Peyer's patch (tissue), 4 donors: ENCODE data around the gene FMO5. TPM values are rescaled to one million over a fixed set of nuclear protein-coding genes. Genes with fewer than 3 reads are reported as not detected.
"Not testable (repeated sequence)": the region's sequence is repeated elsewhere in the genome, so short reads cannot be mapped to it uniquely, and the experiment has no call there.

ENCODE experiments used
- DNase-seq, 3 donors: peaks; one replicate each; pipeline ENCODE4 v3.0.0-alpha.2; 2017 to 2019
- H3K27ac ChIP-seq, 4 donors: fragments of 200-600 bp; sonication (generic); one replicate each; pipeline ENCODE4 v1.5.1; 2016 to 2019
- H3K27me3 ChIP-seq, 2 donors: fragments of 200-600 bp; sonication (generic); one replicate each; pipeline ENCODE4 v1.5.1; 2019
- H3K36me3 ChIP-seq, 3 donors: fragments of 200-600 bp; sonication (generic); one replicate each; pipeline ENCODE4 v1.5.1; 2016 to 2019
- H3K4me1 ChIP-seq, 4 donors: fragments of 200-600 bp; sonication (generic); one replicate each; pipeline ENCODE4 v1.5.1; 2016 to 2019
- H3K4me3 ChIP-seq, 4 donors: fragments of 200-600 bp; sonication (generic); 1 replicate in 3 of 4; 2 replicates in 1 of 4; pipeline ENCODE4 v1.5.1; 2016 to 2019; ENCODE audit warnings: mild to moderate bottlenecking in 1 of 4
- H3K9me3 ChIP-seq, 4 donors: fragments of 200-600 bp; sonication (generic); one replicate each; pipeline ENCODE4 v1.5.1; 2016 to 2019; ENCODE audit warnings: mild to moderate bottlenecking in 1 of 4
- POLR2A ChIP-seq, 2 donors: fragments of 450-650 bp; IDR thresholded peaks; one replicate each; pipeline ENCODE4 v1.5.1; 2017; ENCODE audit warnings: antibody characterized with exemption in 2 of 2, mild to moderate bottlenecking in 2 of 2, moderate library complexity in 2 of 2
- total RNA-seq, 4 donors: library from RNA; depleted of rRNA; stranded (reverse); fragments of >200 nt; gene quantifications; one replicate each; pipeline ENCODE4 v1.1.0, GENCODE V29; 2016
- TF ChIP-seq, protein P1 (sequence below), 6 experiments: fragments of 450-650 bp in 4 of 6; fragments of 200-600 bp in 2 of 6; sonication (generic) in 1 of 6; IDR thresholded peaks; one replicate each; pipeline ENCODE4 v1.5.1; 2017 to 2019; ENCODE audit warnings: antibody characterized with exemption in 6 of 6, mild to moderate bottlenecking in 3 of 6, moderate library complexity in 1 of 6

The FMO5 gene
- total RNA-seq, 4 donors from 2014 or later, result 31.4 to 156 (median 127) TPM

GRCh38 chr1:147208619-147209018 lies 16.5 kb downstream of the FMO5 start:
- TF ChIP-seq POLR2A (IDR thresholded peaks at IDR 0.05), result no peak
- TF ChIP-seq, protein P1, sequence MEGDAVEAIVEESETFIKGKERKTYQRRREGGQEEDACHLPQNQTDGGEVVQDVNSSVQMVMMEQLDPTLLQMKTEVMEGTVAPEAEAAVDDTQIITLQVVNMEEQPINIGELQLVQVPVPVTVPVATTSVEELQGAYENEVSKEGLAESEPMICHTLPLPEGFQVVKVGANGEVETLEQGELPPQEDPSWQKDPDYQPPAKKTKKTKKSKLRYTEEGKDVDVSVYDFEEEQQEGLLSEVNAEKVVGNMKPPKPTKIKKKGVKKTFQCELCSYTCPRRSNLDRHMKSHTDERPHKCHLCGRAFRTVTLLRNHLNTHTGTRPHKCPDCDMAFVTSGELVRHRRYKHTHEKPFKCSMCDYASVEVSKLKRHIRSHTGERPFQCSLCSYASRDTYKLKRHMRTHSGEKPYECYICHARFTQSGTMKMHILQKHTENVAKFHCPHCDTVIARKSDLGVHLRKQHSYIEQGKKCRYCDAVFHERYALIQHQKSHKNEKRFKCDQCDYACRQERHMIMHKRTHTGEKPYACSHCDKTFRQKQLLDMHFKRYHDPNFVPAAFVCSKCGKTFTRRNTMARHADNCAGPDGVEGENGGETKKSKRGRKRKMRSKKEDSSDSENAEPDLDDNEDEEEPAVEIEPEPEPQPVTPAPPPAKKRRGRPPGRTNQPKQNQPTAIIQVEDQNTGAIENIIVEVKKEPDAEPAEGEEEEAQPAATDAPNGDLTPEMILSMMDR (IDR thresholded peaks at IDR 0.05), result no peak
- Histone ChIP-seq H3K9me3 (no peaks in the 10 kb centered on the region), H3K36me3 (peaks cover 0 to 39% (median 0%) of the 10 kb centered on the region in 3 donors), H3K27me3 (no peaks in the 10 kb centered on the region), H3K27ac (no peak overlapping the region), H3K4me3 (no peak overlapping the region), H3K4me1 (peaks cover 0 to 17% (median 0%) of the 10 kb centered on the region in 4 donors)
- DNase-seq, result no peak

GRCh38 chr1:147207192-147207591 lies 17.9 kb downstream of the FMO5 start:
- H3K4me3 ChIP-seq, result no peak overlapping the region
- no peak for DNase-seq
- TF ChIP-seq, protein P1 (IDR thresholded peaks at IDR 0.05), result no peak
- no peak for TF ChIP-seq POLR2A (IDR thresholded peaks at IDR 0.05)
- H3K27ac ChIP-seq, result no peak overlapping the region
- no peaks in the 10 kb centered on the region for H3K27me3 ChIP-seq
- peaks cover 0 to 28% (median 0%) of the 10 kb centered on the region in 3 donors for H3K36me3 ChIP-seq
- no peaks in the 10 kb centered on the region for H3K9me3 ChIP-seq
- peaks cover 0 to 7% (median 0%) of the 10 kb centered on the region in 4 donors for H3K4me1 ChIP-seq

GRCh38 chr1:147204080-147204479 lies 21.1 kb downstream of the FMO5 start:
- no peaks in the 10 kb centered on the region for H3K27me3 ChIP-seq
- H3K4me3 ChIP-seq, result no peak overlapping the region
- no peak for TF ChIP-seq POLR2A (IDR thresholded peaks at IDR 0.05)
- DNase-seq, result no peak
- no peaks in the 10 kb centered on the region for H3K4me1 ChIP-seq
- H3K9me3 ChIP-seq, result no peaks in the 10 kb centered on the region
- no peak overlapping the region for H3K27ac ChIP-seq
- peaks cover 0 to 26% (median 0%) of the 10 kb centered on the region in 3 donors for H3K36me3 ChIP-seq

DNA sequence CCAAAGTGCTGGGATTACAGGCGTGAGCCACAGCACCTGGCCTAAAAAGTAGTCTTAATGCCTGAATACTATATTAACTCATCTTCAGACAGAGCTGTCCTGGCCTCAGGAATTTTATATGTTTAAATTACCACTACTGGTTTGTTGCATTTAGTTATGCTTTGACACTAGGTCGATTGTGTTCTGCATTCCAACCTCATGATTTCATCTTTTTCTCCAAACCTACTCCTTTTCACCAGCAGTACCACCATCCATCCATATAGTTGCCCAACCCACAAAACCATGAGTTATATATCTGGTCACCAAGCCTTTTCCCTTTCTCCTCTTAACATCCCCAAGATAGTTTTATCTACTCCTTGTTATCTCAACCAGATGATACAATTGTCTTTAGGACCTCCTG lies 22.6 kb downstream of the FMO5 start:
- no peak overlapping the region for H3K4me3 ChIP-seq
- H3K36me3 ChIP-seq, result peaks cover 0 to 24% (median 0%) of the 10 kb centered on the region in 3 donors
- H3K4me1 ChIP-seq, result no peaks in the 10 kb centered on the region
- no peaks in the 10 kb centered on the region for H3K27me3 ChIP-seq
- no peak overlapping the region for H3K27ac ChIP-seq
- TF ChIP-seq POLR2A (IDR thresholded peaks at IDR 0.05), result no peak
- no peaks in the 10 kb centered on the region for H3K9me3 ChIP-seq
- no peak for DNase-seq

DNA sequence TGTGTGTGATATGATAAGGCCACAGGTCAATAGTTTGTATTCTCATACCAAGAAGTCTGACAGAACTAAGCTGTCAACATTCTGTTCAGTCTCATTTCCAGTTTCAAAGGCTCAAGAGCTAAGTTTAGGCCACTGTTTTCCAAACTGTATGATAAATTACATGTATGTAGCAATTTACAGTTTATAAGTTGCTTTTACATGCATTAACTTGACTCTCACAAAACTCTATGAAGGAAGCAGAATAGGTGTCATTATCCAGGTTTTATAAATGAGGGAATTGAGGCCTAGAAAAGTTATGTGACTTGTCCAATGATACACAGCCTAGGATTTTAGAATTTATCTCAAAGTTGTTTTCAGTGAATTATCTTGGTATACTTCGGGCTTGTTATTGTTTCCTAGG lies 23.4 kb downstream of the FMO5 start:
- Histone ChIP-seq H3K27me3 (no peaks in the 10 kb centered on the region), H3K36me3 (peaks cover 0 to 17% (median 0%) of the 10 kb centered on the region in 3 donors), H3K4me3 (no peak overlapping the region), H3K9me3 (no peaks in the 10 kb centered on the region), H3K4me1 (no peaks in the 10 kb centered on the region), H3K27ac (no peak overlapping the region)
- TF ChIP-seq, protein P1 (IDR thresholded peaks at IDR 0.05), result no peak
- no peak for TF ChIP-seq POLR2A (IDR thresholded peaks at IDR 0.05)
- no peak for DNase-seq

DNA sequence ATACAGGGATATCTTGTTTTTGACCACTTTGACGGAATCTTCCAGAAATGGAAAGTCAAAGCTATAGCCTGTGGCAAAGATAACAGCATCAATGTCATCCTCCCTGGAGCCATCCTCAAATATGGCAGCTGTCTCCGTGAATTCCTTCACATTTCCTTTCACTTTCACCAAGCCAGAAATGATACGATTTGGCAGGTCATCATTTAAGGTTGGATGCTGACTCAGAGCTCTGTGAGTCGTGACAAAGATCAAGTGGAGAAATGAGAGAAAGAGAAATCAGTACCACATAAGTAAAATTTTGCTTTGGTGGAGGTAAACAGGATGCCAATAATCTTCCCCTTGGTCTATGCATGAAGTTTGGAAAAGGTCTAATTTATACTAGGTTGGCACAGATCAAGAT lies 23.9 kb downstream of the FMO5 start:
- no peaks in the 10 kb centered on the region for H3K4me1 ChIP-seq
- H3K36me3 ChIP-seq, result peaks cover 0 to 17% (median 0%) of the 10 kb centered on the region in 3 donors
- no peak for DNase-seq
- H3K9me3 ChIP-seq, result no peaks in the 10 kb centered on the region
- H3K27ac ChIP-seq, result no peak overlapping the region
- H3K4me3 ChIP-seq, result no peak overlapping the region
- TF ChIP-seq, protein P1 (IDR thresholded peaks at IDR 0.05), result no peak
- no peak for TF ChIP-seq POLR2A (IDR thresholded peaks at IDR 0.05)
- no peaks in the 10 kb centered on the region for H3K27me3 ChIP-seq

GRCh38 chr1:147197324-147197723 lies 27.8 kb downstream of the FMO5 start:
- not testable (repeated sequence) for H3K4me3 ChIP-seq, H3K36me3 ChIP-seq, H3K4me1 ChIP-seq, H3K9me3 ChIP-seq, H3K27ac ChIP-seq, DNase-seq, H3K27me3 ChIP-seq
